ENCODE data around the gene ANXA1. TPM values are rescaled to one million over a fixed set of nuclear protein-coding genes. Genes with fewer than 3 reads are reported as not detected.

Gene ANXA1
- total RNA-seq, 4 donors from 2014 or later: 236 to 442 (median 247) TPM

- peaks cover 40 to 71% of the 10 kb centered on the region in 2 donors for H3K4me1 ChIP-seq
- H3K27ac ChIP-seq: peak overlapping the region; percentile 22 to 82 (median 77)
- TF ChIP-seq CTCF (IDR thresholded peaks at IDR 0.05) (no peak), POLR2A (IDR thresholded peaks at IDR 0.05) (no peak)
- 64 to 68% methylated on average over 4 of the region's 4 CpGs for WGBS, 2 donors
- no peaks in the 10 kb centered on the region for H3K27me3 ChIP-seq
- peaks cover 1 to 2% of the 10 kb centered on the region in 2 donors for H3K36me3 ChIP-seq
- intact Hi-C loops (cut with DNase I): no loop called here
- peak overlapping the region in 2 of 3 donors; percentile 39 to 59 for H3K4me3 ChIP-seq (replicated peaks in 1 of 3)
- no peaks in the 10 kb centered on the region for H3K9me3 ChIP-seq
- no peak for DNase-seq
Measured at GRCh38 chr9:73153793-73154227, 2.1 kb downstream of the ANXA1 start.

- intact Hi-C loops (cut with DNase I): no loop called here
- H3K9me3 ChIP-seq: no peaks in the 10 kb centered on the region
- H3K4me3 ChIP-seq (replicated peaks in 1 of 3): no peak overlapping the region
- peaks cover 36 to 66% of the 10 kb centered on the region in 2 donors for H3K4me1 ChIP-seq
- no peak for DNase-seq
- TF ChIP-seq POLR2A (IDR thresholded peaks at IDR 0.05): no peak
- no peak for TF ChIP-seq CTCF (IDR thresholded peaks at IDR 0.05)
- peaks cover 6% of the 10 kb centered on the region in 2 donors for H3K36me3 ChIP-seq
- 82 to 93% methylated on average over 8 of the region's 8 CpGs for WGBS, 2 donors
- H3K27me3 ChIP-seq: no peaks in the 10 kb centered on the region
- H3K27ac ChIP-seq: peak overlapping the region; percentile 22 to 82 (median 77)
Measured at GRCh38 chr9:73154271-73154670, 2.6 kb downstream of the ANXA1 start.

GRCh38 chr9:73154722-73155121 lies 3.1 kb downstream of the ANXA1 start:
- WGBS, 2 donors: 85 to 86% methylated on average over 2 of the region's 2 CpGs
- Histone ChIP-seq H3K4me1 (peaks cover 33 to 64% of the 10 kb centered on the region in 2 donors), H3K9me3 (no peaks in the 10 kb centered on the region), H3K27me3 (no peaks in the 10 kb centered on the region), H3K27ac (peak overlapping the region in 1 of 3 donors; percentile 77), H3K4me3 (replicated peaks in 1 of 3) (no peak overlapping the region), H3K36me3 (peaks cover 9 to 11% of the 10 kb centered on the region in 2 donors)
- intact Hi-C loops (cut with DNase I): no loop called here
- TF ChIP-seq CTCF (IDR thresholded peaks at IDR 0.05): no peak
- no peak for TF ChIP-seq POLR2A (IDR thresholded peaks at IDR 0.05)
- no peak for DNase-seq

GRCh38 chr9:73155377-73155776 lies 3.7 kb downstream of the ANXA1 start:
- DNase-seq: no peak
- no peak overlapping the region for H3K27ac ChIP-seq
- no peak overlapping the region for H3K4me3 ChIP-seq (replicated peaks in 1 of 3)
- H3K4me1 ChIP-seq: peaks cover 27 to 58% of the 10 kb centered on the region in 2 donors
- H3K9me3 ChIP-seq: no peaks in the 10 kb centered on the region
- WGBS, 2 donors: 61 to 75% methylated on average over 3 of the region's 3 CpGs
- intact Hi-C loops (cut with DNase I): no loop called here
- no peaks in the 10 kb centered on the region for H3K27me3 ChIP-seq
- peaks cover 16 to 17% of the 10 kb centered on the region in 2 donors for H3K36me3 ChIP-seq
- TF ChIP-seq POLR2A (IDR thresholded peaks at IDR 0.05) (no peak), CTCF (IDR thresholded peaks at IDR 0.05) (no peak)

GRCh38 chr9:73155968-73156864 lies 4.6 kb downstream of the ANXA1 start:
- intact Hi-C loops (cut with DNase I): no loop called here
- Histone ChIP-seq H3K9me3 (no peaks in the 10 kb centered on the region), H3K4me3 (replicated peaks in 1 of 3) (no peak overlapping the region), H3K36me3 (peaks cover 24 to 26% of the 10 kb centered on the region in 2 donors), H3K27ac (peak overlapping the region in 2 of 3 donors; percentile 8 to 31), H3K27me3 (no peaks in the 10 kb centered on the region), H3K4me1 (peaks cover 18 to 49% of the 10 kb centered on the region in 2 donors)
- 82 to 86% methylated on average over 4 of the region's 4 CpGs for WGBS, 2 donors
- TF ChIP-seq POLR2A (IDR thresholded peaks at IDR 0.05) (no peak), CTCF (IDR thresholded peaks at IDR 0.05) (no peak)
- DNase-seq: no peak
